NCI-H460 (cell line): ENCODE data around the gene CNPY1. TPM values are rescaled to one million over a fixed set of nuclear protein-coding genes. Genes with fewer than 3 reads are reported as not detected.

Experiments
- DNase-seq: peaks from one replicate; pipeline ENCODE4 v3.0.0-alpha.2; 2016; ENCODE audit warnings: low read depth; ENCODE audit errors: extremely low read depth
- total RNA-seq: library from RNA; depleted of rRNA; stranded (reverse); fragments of >200 nt; shearing (Covaris generic); gene quantifications from 2 replicates; pipeline ENCODE4 v1.2.3, GENCODE V29; 2014

Gene CNPY1
- total RNA-seq, 1 experiment from 2014 or later: not detected

DNA sequence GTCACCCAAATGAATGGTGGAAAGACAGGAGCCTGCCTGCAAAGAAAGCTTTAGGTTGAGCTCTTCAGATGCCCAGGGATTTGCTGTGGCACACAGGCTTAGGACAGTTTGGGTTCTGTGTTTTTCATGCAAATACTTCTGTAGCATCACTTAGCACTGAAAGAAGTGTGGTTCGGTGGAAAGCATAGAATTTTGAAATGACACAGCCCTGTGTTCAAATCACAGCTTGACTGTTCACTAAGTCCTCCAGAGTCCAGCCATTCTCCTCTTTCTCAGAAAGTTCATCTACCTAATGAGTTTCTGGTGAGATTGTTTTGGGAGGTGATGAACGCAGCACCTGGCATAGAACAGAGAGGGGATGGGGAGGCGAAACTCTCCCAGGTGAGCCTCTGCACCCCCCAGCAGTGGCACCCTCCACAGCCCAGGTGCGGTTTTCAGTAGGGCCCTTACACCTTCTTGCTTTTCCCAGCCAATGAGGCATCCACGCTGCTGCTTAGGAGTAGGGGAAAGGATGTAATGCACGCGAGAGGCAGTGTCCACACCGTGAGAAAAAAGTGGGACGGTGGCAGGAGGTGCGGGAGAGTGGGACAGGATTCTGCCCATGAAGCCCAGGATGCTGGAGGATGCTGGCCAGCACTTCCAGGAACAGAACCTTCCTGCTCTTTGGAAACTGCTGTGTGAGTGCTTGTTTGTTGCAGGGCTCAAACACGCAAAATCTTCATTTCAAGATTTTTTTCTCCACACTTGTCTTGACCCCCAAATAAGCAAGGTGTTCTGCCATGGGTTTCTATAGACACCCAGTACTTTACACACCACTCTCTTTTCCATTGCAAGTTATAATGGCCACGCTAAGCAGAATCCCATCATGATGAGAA is 76.8 kb downstream of the CNPY1 start:
- no peak for DNase-seq

DNA sequence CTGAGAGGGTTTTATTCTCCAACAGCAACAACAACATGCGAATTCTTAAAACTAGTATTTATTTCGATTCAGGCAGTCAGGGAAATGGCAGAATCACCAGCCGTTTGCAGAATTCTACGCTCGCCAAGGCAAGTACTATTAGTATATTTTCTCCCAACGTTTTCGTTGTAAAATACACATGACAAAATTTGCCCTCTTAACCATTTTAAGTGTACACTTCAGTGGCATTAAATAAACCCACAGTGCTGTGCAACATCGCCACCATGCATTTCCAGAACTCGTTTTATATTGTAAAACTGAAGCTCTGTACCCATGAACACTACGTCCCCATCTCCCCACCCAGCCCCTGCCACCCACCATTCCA is 77.6 kb downstream of the CNPY1 start:
- DNase-seq: no peak

DNA sequence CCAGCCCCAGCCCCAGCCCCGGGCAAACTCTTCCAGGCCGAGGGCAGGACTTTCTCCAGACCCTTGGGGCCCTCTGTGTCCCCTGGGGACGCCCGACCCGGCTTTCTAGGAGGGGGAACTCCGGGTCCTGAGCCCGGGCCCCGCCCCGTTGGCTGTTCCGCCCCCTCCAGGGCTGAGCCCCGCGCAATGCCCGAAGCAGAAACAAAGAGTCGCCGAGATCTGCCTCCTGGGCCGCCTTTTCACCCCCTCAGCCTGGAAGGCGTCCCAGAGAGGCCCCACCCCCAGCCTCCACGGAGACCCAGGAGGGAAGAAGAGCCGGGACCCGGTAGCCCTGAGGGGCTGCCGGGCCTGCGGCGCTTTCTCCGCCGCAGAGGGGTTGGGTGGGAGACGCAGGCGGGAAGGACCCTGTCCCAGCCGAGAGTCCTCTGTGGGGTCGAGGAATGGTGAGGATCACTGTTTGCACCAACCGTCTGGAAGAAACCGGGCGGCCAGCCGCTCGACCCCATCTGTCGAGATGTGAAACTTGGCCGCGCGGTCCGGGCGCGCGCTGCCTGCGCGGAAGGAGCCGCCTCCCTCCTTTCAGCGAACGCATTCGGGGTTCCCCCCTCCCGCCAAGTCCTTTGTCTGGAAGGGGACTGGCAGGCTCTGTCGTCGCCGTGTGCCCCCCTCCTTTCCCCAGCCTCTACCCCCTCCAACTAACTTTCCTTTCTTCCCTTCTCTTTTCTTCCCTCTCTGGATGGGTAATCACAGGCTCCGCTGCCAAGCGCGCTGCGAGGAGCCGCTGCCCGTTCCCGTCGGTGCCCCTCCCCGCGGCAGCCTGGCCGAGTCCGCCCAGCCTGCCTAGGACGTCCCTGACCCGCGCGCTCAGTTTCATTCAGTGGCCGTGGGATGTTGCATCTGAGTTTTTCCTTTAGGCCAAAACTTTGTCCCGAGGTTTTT is 78.2 kb downstream of the CNPY1 start:
- no peak for DNase-seq

DNA sequence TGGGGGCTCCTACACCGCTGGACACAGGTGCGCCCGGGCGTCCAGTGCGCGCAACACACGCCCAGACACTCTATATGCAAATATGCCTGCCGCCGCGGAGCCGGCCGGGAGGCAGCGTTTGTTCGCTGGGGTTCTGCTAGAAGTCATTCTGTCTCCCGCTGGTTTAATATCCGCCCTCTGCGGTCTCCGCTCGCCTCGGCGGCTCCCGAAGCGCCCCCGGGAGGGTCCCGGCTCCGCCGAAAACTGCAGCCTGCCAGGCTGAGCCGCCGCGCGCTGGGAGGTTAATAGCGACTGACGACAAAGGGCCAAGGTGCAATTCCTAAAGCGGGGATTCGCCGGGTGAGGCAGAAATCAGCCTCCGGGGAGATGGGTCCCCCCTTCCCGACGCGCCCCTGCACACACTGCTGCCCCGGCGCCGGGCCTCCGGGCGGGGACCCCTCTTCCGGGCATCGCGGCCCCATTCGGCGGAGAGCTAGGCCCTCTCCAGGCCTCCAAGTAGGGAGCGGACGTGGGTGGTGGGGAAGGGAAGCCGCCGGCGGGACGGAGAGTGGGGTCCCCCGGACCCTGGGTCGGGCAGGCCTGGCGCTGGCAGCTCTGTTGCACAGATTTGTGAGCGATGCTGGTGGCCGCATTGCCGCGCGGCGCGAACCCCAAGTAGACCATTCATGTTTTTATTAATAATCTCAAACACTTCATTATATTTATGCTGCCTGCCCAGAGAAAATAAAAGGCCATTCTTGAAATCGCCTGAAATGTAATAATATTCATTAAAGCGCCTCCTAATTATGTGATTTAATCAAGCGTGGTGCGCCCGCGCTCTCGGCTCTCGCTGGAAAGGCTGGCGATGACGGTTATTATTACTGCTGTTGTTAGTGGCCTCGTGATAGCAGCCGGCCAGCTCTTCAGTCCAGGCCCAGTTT is 79.3 kb downstream of the CNPY1 start:
- DNase-seq: no peak

DNA sequence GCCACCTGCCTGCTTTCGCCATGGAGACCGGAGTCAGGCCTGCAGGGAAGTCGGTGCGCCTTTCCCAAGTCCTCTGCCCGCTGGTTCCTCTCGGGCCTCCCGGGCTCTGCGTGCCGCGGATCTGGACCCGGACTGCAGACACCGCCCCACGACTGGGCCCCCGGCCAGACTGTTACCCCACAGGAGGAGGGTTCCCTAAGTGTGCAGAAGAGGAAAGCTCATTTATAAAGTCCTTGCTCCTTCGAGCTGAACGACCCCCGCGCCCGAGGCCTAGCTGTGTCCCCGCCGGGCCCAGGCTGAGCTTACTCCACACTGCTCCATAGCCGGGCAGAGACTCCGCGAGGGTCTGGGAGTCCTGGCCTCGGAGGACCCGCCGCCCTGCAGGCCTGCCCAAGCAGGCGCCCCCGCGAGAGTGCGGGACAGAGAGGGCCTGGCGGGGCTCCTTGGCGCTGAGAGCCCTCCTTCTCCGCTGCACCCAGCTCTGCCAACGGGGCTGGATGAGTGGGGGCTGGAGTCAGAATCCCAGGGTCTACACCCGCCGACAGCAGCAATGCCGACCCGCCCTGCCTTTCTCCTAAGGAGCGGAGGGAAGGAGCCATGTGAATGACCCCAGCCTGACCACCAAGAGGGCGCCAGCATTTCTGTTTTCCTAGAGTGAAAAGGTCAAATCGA is 80.1 kb downstream of the CNPY1 start:
- DNase-seq: no peak

DNA sequence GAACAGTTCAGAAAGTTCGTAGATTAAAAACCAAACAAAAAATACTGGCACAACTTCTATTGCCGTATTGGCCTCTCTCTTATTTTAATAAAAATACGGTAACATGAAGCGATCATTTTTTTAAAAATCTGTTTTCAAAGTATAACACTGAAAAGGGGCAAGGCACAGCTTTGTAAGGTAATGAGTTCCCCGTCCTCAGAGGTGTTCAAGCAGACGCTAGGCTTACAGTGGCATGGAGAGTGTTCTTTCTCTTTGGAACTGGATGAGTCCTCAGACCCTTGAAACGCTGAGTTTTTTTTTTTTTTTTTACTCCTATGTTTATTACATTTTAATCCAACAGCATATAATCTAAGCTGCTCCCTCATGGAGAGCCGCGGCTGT is 80.6 kb downstream of the CNPY1 start:
- DNase-seq: no peak

DNA sequence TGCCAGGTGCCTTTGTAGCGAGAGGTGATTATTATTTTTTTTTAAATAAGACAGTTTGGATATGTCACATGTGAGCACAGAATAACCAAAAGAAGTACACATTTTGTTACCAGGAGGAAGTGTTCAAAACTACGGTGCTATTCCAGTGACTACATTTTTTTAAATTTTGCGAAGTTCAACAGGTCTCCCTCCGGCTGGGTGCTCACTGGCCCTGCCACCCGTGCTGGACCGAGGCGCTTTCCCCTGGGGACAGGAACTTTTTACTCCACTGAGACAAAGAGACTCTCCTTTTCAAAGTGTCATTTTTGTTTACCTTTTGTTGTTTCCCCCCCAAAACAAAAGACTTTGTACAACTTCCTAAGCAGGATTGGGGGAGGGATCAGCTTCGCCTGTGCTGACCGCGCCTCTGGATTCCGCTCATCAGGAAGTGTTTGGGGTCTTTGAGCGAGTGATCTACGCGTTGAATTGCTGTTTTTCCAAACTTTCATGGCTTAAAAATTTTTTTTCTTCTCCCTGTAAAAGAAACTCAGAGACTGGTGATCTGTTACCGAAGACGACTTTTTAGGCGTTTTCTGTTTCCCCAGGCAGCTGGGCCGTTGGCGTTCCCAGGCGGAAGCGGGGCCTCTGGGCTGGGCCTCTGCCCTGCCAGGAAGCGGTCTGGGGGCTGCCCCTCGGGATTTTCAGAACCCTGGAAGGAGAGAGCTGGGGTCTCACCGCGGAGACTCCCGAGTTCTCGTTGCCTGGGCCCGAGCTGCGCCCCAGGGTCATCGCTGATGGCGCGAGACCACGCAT is 81.2 kb downstream of the CNPY1 start:
- no peak for DNase-seq

DNA sequence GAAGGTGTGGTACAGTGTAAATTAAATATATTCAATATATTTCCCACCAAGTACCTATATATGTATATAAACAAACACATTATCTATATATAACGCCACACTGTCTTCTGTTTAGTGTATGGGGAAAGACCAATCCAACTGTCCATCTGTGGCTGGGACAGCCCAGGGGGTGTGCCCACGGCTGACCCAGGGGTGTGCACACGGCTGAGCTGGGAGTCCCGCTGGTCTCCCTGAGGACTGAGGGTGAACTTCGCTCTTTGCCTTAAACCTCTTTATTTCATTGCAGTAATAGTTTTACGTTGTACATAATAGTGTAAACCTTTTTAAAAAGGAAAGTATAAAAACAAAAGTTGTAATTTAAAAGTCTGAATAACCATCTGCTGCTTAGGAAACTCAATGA is 82.2 kb downstream of the CNPY1 start:
- no peak for DNase-seq

DNA sequence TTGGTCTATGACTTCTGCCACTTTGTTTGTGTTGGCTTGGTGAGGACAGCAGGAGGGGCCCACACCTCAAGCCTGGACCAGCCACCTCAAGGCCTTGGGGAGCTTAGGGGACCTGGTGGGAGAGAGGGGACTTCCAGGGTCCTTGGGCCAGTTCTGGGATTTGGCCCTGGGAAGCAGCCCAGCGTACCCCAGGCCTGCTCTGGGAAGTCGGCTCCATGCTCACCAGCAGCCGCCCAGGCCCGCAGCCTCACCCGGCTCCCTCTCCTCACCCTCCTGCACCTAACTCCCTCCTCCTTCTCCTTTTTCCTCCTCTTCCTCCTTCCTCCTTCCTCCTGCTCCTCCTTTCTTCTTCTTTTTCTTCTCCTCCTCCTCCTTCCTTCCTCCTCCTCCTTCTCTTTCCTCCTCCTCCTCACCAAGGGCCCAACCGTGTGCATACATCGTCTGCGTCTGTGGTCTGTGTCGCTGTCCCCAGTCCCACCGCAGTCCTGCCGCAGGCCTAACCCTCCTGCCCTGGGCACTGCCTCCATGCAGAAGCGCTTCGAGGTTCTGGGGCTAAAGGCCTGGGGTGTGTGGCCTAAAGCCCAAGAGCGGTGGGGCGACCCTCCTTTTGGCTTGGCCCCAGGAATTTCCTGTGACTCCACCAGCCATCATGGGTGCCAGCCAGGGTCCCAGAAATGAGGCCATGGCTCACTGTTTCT is 83.1 kb downstream of the CNPY1 start:
- DNase-seq: no peak

DNA sequence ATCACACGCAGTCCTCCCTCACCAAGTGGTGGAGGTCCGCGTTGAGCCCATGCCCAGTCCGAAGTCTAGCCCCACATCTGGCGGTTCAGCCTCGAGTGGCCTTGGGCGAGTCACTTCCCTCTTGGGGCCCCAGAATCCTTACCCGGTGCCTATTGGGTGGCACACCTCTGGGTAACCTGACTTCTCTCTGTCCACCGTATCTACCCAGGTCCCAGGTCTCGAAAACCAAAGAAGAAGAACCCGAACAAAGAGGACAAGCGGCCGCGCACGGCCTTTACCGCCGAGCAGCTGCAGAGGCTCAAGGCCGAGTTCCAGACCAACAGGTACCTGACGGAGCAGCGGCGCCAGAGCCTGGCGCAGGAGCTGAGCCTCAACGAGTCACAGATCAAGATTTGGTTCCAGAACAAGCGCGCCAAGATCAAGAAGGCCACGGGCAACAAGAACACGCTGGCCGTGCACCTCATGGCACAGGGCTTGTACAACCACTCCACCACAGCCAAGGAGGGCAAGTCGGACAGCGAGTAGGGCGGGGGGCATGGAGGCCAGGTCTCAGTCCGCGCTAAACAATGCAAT is 84.1 kb downstream of the CNPY1 start:
- no peak for DNase-seq

DNA sequence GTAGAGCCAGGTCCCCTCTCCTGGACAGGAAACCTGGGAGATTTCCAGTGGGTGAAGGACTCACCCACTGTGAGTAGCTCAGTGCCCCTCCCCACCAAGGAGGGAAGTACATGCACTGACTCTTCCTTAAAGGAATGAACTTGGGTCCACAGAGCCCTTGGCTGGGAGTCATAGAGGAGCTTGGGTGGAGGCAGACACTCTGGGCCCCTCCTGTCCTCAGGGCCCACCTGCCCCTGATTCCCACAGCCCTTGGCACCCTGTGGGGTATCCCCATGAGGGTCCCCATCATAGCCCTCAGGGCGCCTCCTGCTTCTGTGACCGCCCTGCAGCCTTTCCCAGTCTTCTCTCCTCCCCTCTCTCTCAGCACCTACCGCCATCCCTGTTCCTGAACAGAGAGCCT is 84.7 kb downstream of the CNPY1 start:
- DNase-seq: no peak

DNA sequence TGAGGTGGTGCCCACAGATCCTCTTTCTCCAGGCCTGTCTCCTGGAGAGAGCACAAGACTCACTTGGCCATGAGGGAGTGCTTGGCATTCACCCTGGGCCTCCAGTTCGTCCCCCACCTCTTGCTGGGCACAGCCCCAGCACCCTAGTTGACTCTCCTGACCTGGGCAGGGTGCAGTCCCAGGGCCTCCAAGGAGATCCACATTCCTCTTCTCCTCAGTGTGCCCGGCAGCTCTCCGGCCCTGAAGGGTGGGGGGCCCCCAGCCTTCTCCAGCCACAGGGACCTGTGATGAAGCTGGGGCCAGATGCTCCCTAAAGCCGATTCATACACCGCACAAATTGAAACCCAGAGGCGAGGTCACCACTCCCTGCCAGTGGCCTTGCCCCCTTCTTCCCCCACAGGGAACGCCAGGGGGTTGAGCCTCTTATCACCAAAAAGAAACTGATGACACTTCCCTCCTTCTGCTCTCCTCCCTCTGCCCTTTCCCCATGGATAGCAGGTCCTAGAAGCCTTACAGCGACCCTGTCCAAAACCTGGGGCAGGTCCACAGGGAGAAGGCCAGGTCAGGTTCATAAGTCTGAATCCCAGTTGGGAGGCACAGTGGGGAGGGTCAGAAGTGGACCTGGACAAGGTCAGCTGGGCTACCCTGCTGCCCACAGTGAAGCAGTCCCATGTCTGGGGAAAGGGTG is 85.3 kb downstream of the CNPY1 start:
- DNase-seq: no peak

DNA sequence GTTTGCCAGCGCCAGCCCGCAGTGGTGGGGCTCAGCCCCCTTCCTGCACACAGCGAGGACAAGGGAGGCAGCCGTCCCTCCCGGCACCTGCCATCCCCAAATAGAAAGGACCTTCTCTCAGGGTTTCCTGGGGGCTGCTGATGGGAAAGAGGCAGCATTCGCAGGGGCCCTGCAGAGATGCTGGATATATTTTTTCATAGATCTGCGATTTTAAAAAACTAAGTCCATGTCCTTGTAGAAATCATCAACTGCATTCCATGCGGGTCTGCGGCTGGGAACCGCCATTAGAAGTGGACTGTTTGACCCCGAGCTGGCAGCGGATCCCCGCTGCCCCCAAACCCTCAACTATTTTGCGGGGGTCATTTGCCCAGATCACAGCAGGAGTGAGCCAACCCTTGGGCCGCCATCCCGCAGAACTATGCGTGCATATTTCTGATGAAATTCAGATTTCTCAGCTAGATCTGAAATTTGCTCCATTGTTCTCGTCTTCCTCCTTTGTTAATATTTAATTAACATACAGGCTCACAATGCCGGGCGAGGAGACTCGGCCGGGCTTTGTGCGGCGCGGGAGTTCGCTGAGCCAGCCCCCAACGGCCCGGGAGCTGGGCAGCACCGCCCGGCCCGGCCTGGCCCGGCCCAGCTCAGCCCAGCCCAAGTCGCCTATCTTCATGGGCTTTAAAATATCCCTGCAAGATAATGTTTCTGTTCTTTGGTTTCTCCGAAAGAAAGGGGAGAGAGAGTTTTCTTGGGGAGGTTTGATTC is 86.5 kb downstream of the CNPY1 start:
- DNase-seq: no peak

DNA sequence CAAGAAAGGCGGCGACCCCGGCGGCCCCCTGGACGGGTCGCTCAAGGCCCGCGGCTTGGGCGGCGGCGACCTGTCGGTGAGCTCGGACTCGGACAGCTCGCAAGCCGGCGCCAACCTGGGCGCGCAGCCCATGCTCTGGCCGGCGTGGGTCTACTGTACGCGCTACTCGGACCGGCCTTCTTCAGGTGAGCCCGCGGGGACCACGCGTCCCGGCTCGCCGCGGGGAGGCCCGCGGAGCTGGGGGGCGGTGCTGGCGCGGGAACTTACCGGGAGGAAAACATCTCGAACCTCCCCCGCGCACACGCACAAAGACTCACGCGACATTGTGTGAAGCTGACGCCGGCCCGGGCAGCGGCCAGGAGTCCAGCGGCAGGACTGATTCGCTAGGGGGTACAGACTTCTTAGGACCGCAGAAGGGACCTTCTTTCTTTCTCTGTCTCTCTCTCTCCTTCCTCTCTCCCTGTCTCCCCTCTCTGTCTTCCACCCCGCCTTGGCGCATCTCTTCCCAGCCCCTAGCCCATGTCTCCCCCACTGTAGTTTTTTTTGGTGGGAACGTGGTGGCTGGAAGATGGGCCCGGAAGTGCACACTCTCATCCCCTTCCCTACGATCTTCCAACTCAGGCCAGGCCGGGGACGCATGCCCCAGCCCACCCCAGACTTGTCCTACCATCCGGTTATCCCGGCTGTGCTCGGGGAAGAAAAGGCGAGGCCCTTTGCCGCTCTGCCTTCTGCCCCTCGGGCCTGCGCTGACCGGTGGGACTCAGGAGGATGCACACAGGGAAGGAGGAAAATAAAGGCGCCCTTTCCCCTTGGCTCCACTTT is 87.3 kb downstream of the CNPY1 start:
- DNase-seq: no peak

DNA sequence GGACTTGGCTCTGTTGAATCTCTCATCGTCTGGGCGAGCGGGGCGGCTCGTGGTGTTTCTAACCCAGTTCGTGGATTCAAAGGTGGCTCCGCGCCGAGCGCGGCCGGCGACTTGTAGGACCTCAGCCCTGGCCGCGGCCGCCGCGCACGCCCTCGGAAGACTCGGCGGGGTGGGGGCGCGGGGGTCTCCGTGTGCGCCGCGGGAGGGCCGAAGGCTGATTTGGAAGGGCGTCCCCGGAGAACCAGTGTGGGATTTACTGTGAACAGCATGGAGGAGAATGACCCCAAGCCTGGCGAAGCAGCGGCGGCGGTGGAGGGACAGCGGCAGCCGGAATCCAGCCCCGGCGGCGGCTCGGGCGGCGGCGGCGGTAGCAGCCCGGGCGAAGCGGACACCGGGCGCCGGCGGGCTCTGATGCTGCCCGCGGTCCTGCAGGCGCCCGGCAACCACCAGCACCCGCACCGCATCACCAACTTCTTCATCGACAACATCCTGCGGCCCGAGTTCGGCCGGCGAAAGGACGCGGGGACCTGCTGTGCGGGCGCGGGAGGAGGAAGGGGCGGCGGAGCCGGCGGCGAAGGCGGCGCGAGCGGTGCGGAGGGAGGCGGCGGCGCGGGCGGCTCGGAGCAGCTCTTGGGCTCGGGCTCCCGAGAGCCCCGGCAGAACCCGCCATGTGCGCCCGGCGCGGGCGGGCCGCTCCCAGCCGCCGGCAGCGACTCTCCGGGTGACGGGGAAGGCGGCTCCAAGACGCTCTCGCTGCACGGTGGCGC is 88.1 kb downstream of the CNPY1 start, which contains the start of gene EN2:
Gene EN2 (plus strand): TSS at position 19 of the 767 bp plus-strand sequence. CDS start 249 bp downstream, at position 268.
- no peak for DNase-seq
